OCI-LY3 (cell line): Measurements from ENCODE around the gene CCDC8.
"Not testable (repeated sequence)": the region's sequence is repeated elsewhere in the genome, so short reads cannot be mapped to it uniquely, and the experiment has no call there.

Experiments
- CTCF ChIP-seq: fragments of 200-600, 300-600 bp; sonication (generic); IDR thresholded peaks from 2 replicates; pipeline ENCODE4 v1.5.1; 2014; ENCODE audit warnings: antibody characterized with exemption, low read length, low read depth
- EZH2phosphoT487 ChIP-seq: fragments of 200-600 bp; shearing (Covaris generic); IDR thresholded peaks from 2 replicates; pipeline ENCODE4 v1.6.1; 2018; ENCODE audit warnings: antibody characterized with exemption, mixed run types, low read depth

GRCh38 chr19:46375476-46376067 is 37.8 kb downstream of the CCDC8 start:
- TF ChIP-seq CTCF, EZH2phosphoT487: not testable (repeated sequence)
